WTC11 (cell line): ENCODE measurements around the gene SRRM3. TPM values are rescaled to one million over a fixed set of nuclear protein-coding genes. Genes with fewer than 3 reads are reported as not detected.

Experiments
- ATF3 ChIP-seq: sonication (generic); formaldehyde crosslinking; conservative IDR thresholded peaks from 2 replicates; pipeline ENCODE4 v1.8.1; 2022; ENCODE audit warnings: mild to moderate bottlenecking, missing genetic modification reagents
- CTCF ChIP-seq: fragments of 200-600 bp; IDR thresholded peaks from 2 replicates; pipeline ENCODE4 v1.8.0; 2022; ENCODE audit warnings: antibody characterized with exemption
- E2F1 ChIP-seq: sonication (generic); formaldehyde crosslinking; IDR thresholded peaks from 2 replicates; pipeline ENCODE4 v1.8.0; 2022; ENCODE audit warnings: mild to moderate bottlenecking, missing genetic modification reagents
- FOXJ3 ChIP-seq: sonication (generic); formaldehyde crosslinking; IDR thresholded peaks from 2 replicates; pipeline ENCODE4 v1.9.0; 2021; ENCODE audit warnings: missing genetic modification reagents, mild to moderate bottlenecking, borderline replicate concordance
- FOXP1 ChIP-seq: sonication (generic); formaldehyde crosslinking; IDR thresholded peaks from 2 replicates; pipeline ENCODE4 v1.8.0; 2022; ENCODE audit warnings: missing genetic modification reagents, mild to moderate bottlenecking, moderate library complexity, borderline replicate concordance
- HMGA2 ChIP-seq: fragments of 250-450 bp; sonication (Bioruptor Pico); IDR thresholded peaks from 2 replicates; pipeline ENCODE4 v1.4.0; 2021; ENCODE audit warnings: mild to moderate bottlenecking, moderate library complexity
- MLX ChIP-seq: sonication (generic); formaldehyde crosslinking; IDR thresholded peaks from 2 replicates; pipeline ENCODE4 v1.8.1; 2023; ENCODE audit warnings: mild to moderate bottlenecking, missing genetic modification reagents, moderate library complexity
- MYBL2 ChIP-seq: sonication (generic); formaldehyde crosslinking; IDR thresholded peaks from 2 replicates; pipeline ENCODE4 v1.8.1; 2023; ENCODE audit warnings: mild to moderate bottlenecking, moderate library complexity, missing genetic modification reagents
- NFE2L1 ChIP-seq: sonication (generic); formaldehyde crosslinking; IDR thresholded peaks from 2 replicates; pipeline ENCODE4 v1.8.1; 2023; ENCODE audit warnings: missing genetic modification reagents
- RELA ChIP-seq: sonication (generic); formaldehyde crosslinking; IDR thresholded peaks from 2 replicates; pipeline ENCODE4 v1.8.1; 2022; ENCODE audit warnings: missing genetic modification reagents, mild to moderate bottlenecking, borderline replicate concordance
- ZBTB43 ChIP-seq: sonication (generic); formaldehyde crosslinking; IDR thresholded peaks from 2 replicates; pipeline ENCODE4 v1.8.1; 2023; ENCODE audit warnings: mild to moderate bottlenecking, missing genetic modification reagents
- total RNA-seq: library from RNA; stranded (reverse); gene quantifications from 3 replicates; pipeline ENCODE4 v1.2.3, GENCODE V29; 2021
- TF ChIP-seq, protein P1 (sequence below): fragments of 250-450 bp; sonication (Bioruptor Pico); IDR thresholded peaks from 2 replicates; pipeline ENCODE4 v1.9.0; 2021; ENCODE audit warnings: mild to moderate bottlenecking, borderline replicate concordance
- TF ChIP-seq, protein P2 (sequence below): fragments of 250-450 bp; sonication (Bioruptor Pico); IDR thresholded peaks from 2 replicates; pipeline ENCODE4 v1.8.0; 2021; ENCODE audit warnings: mild to moderate bottlenecking

The SRRM3 gene
- total RNA-seq, 1 experiment from 2014 or later, result 17.7 TPM

GRCh38 chr7:76302347-76303201, 100.9 kb downstream of the SRRM3 start, which contains the start of gene HSPB1 (continued):
- TF ChIP-seq, protein P1, sequence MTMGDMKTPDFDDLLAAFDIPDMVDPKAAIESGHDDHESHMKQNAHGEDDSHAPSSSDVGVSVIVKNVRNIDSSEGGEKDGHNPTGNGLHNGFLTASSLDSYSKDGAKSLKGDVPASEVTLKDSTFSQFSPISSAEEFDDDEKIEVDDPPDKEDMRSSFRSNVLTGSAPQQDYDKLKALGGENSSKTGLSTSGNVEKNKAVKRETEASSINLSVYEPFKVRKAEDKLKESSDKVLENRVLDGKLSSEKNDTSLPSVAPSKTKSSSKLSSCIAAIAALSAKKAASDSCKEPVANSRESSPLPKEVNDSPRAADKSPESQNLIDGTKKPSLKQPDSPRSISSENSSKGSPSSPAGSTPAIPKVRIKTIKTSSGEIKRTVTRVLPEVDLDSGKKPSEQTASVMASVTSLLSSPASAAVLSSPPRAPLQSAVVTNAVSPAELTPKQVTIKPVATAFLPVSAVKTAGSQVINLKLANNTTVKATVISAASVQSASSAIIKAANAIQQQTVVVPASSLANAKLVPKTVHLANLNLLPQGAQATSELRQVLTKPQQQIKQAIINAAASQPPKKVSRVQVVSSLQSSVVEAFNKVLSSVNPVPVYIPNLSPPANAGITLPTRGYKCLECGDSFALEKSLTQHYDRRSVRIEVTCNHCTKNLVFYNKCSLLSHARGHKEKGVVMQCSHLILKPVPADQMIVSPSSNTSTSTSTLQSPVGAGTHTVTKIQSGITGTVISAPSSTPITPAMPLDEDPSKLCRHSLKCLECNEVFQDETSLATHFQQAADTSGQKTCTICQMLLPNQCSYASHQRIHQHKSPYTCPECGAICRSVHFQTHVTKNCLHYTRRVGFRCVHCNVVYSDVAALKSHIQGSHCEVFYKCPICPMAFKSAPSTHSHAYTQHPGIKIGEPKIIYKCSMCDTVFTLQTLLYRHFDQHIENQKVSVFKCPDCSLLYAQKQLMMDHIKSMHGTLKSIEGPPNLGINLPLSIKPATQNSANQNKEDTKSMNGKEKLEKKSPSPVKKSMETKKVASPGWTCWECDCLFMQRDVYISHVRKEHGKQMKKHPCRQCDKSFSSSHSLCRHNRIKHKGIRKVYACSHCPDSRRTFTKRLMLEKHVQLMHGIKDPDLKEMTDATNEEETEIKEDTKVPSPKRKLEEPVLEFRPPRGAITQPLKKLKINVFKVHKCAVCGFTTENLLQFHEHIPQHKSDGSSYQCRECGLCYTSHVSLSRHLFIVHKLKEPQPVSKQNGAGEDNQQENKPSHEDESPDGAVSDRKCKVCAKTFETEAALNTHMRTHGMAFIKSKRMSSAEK (CRISPR knock-in tag), result no peak
- TF ChIP-seq FOXP1 (CRISPR knock-in tag) (peak; percentile 54; the same call in 1 of the 2 replicates), HMGA2 (CRISPR knock-in tag) (no peak), RELA (CRISPR knock-in tag) (no peak), ATF3 (CRISPR knock-in tag) (no peak), MLX (CRISPR knock-in tag) (no peak; the same call in 1 of the 2 replicates), CTCF (no peak), ZBTB43 (CRISPR knock-in tag) (peak; percentile 27; the same call in 1 of the 2 replicates), NFE2L1 (CRISPR knock-in tag) (peak; percentile 23; the same call in 1 of the 2 replicates), E2F1 (CRISPR knock-in tag) (peak; percentile 75; the same call in 1 of the 2 replicates), FOXJ3 (CRISPR knock-in tag) (no peak), MYBL2 (CRISPR knock-in tag) (peak; percentile 87; the same call in 1 of the 2 replicates)
- TF ChIP-seq, protein P2, sequence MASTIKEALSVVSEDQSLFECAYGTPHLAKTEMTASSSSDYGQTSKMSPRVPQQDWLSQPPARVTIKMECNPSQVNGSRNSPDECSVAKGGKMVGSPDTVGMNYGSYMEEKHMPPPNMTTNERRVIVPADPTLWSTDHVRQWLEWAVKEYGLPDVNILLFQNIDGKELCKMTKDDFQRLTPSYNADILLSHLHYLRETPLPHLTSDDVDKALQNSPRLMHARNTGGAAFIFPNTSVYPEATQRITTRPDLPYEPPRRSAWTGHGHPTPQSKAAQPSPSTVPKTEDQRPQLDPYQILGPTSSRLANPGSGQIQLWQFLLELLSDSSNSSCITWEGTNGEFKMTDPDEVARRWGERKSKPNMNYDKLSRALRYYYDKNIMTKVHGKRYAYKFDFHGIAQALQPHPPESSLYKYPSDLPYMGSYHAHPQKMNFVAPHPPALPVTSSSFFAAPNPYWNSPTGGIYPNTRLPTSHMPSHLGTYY (CRISPR knock-in tag), result no peak
